ENCODE measurements around the gene ADGRF5. TPM values are rescaled to one million over a fixed set of nuclear protein-coding genes. Genes with fewer than 3 reads are reported as not detected.

Gene ADGRF5
- total and polyA plus RNA-seq, 7 donors, result 1.2 to 15.0 (median 7.3) TPM

DNA sequence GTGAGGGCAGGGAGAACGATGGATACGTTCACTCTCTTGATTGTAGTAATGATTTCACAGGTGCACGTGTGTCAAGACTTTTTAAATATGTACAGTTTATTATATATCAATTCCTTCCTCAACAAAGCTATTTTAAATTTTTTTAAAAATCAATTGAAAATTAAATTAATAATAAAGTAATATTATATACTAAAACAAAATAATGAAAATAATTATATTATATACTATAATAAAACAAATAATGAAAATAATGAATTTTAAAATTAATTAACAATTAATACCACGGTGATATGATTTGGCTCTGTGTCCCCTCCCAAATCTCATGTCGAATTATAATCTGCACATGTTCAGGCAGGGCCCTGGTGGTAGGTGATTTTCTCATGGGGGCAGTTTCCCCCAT lies 42.7 kb downstream of the ADGRF5 start:
- DNase-seq, result no peak
- Histone ChIP-seq H3K4me1 (no peaks in the 10 kb centered on the region), H3K36me3 (no peaks in the 10 kb centered on the region), H3K27me3 (no peaks in the 10 kb centered on the region), H3K27ac (no peak overlapping the region), H3K4me3 (no peak overlapping the region), H3K9me3 (no peaks in the 10 kb centered on the region)
- intact Hi-C loops (cut with DNase I), result no loop called here
- TF ChIP-seq POLR2AphosphoS5 (IDR thresholded peaks at IDR 0.05), result no peak
- WGBS, 2 donors, result 86 to 94% methylated on average over 5 of the region's 5 CpGs

DNA sequence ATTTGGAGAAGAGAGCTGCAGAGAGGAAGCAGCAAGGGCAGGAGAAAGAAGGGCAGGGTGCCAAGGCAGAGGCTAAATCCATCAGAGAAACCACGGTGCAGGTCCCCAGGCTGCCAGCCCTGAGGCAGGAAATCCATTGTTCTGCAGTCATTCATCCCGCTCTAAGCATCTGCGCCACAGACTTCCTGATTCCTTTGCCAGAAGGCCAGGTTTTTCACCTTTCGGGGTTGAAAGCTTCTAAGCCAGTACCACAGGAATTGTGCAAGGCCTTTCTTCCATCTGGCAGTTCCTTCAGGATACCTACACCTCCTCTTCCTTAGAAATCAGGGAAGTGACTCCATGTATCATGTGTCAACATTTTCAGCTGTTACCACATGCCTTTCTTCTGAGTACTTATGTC lies 45.6 kb downstream of the ADGRF5 start:
- Histone ChIP-seq H3K9me3 (no peaks in the 10 kb centered on the region), H3K4me3 (no peak overlapping the region), H3K27ac (no peak overlapping the region), H3K4me1 (no peaks in the 10 kb centered on the region), H3K27me3 (no peaks in the 10 kb centered on the region), H3K36me3 (no peaks in the 10 kb centered on the region)
- no peak for DNase-seq
- intact Hi-C loops (cut with DNase I), result no loop called here
- TF ChIP-seq, protein P1, sequence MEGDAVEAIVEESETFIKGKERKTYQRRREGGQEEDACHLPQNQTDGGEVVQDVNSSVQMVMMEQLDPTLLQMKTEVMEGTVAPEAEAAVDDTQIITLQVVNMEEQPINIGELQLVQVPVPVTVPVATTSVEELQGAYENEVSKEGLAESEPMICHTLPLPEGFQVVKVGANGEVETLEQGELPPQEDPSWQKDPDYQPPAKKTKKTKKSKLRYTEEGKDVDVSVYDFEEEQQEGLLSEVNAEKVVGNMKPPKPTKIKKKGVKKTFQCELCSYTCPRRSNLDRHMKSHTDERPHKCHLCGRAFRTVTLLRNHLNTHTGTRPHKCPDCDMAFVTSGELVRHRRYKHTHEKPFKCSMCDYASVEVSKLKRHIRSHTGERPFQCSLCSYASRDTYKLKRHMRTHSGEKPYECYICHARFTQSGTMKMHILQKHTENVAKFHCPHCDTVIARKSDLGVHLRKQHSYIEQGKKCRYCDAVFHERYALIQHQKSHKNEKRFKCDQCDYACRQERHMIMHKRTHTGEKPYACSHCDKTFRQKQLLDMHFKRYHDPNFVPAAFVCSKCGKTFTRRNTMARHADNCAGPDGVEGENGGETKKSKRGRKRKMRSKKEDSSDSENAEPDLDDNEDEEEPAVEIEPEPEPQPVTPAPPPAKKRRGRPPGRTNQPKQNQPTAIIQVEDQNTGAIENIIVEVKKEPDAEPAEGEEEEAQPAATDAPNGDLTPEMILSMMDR (IDR thresholded peaks at IDR 0.05), result no peak
- TF ChIP-seq EP300 (IDR thresholded peaks at IDR 0.05), result no peak
- no peak for TF ChIP-seq POLR2AphosphoS5 (IDR thresholded peaks at IDR 0.05)
- WGBS, 2 donors, result 22 to 27% methylated on average over 4 of the region's 4 CpGs

DNA sequence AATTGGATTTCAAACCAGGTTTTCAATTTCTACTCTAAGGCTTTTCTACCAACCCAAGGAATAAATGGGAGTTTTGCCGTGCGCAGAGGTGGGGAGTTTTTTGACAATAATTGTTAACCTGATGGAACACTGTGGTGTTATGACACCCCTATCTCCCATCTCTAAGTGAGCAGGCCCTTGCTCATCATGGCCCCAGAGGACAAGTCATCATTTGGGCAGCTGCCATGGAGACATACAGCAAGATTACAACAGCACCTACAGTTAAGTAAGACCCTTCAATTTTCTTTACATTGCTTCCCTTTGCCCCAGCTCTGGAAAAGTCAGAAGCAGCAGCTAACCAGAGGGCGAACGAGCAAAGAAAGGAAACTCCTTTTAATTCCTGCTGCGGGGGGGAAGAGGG lies 54.3 kb downstream of the ADGRF5 start:
- 78 to 88% methylated on average over 5 of the region's 5 CpGs for WGBS, 2 donors
- Histone ChIP-seq H3K27ac (no peak overlapping the region), H3K27me3 (peaks cover 0 to 5% (median 0%) of the 10 kb centered on the region in 3 donors), H3K4me1 (no peaks in the 10 kb centered on the region), H3K9me3 (no peaks in the 10 kb centered on the region), H3K36me3 (no peaks in the 10 kb centered on the region), H3K4me3 (no peak overlapping the region)
- TF ChIP-seq, protein P1 (IDR thresholded peaks at IDR 0.05), result no peak
- TF ChIP-seq POLR2AphosphoS5 (IDR thresholded peaks at IDR 0.05) (no peak), POLR2A (IDR thresholded peaks at IDR 0.05) (no peak), EP300 (IDR thresholded peaks at IDR 0.05) (no peak)
- intact Hi-C loops (cut with DNase I), result no loop called here
- no peak for DNase-seq

DNA sequence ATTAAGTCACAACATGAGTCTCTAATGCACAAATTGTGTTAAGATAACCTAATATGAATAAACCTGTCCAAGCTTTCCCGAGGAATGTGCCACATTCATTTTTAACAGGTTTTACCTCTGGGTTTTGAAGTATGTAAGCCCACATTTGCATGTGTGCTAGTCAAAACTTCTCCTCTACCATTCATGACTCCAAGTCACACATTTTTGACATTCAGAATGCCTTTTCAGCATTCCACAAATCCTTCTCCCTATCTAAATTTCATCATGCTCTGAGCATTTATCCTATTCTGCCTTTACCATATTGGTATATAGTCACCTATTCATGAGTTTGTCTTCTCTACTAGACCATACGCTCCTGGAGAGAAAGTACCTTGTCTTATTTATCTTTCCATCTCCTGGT lies 56.5 kb downstream of the ADGRF5 start:
- H3K4me1 ChIP-seq, result no peaks in the 10 kb centered on the region
- TF ChIP-seq, protein P1 (IDR thresholded peaks at IDR 0.05), result no peak
- no peak for TF ChIP-seq POLR2A (IDR thresholded peaks at IDR 0.05)
- TF ChIP-seq EP300 (IDR thresholded peaks at IDR 0.05), result no peak
- TF ChIP-seq POLR2AphosphoS5 (IDR thresholded peaks at IDR 0.05), result no peak
- intact Hi-C loops (cut with DNase I), result no loop called here
- WGBS, 2 donors, result 89 to 94% methylated on average over 2 of the region's 2 CpGs
- H3K27me3 ChIP-seq, result peaks cover 0 to 5% (median 0%) of the 10 kb centered on the region in 3 donors
- H3K27ac ChIP-seq, result no peak overlapping the region
- H3K9me3 ChIP-seq, result no peaks in the 10 kb centered on the region
- DNase-seq, result no peak
- no peak overlapping the region for H3K4me3 ChIP-seq
- H3K36me3 ChIP-seq, result no peaks in the 10 kb centered on the region

DNA sequence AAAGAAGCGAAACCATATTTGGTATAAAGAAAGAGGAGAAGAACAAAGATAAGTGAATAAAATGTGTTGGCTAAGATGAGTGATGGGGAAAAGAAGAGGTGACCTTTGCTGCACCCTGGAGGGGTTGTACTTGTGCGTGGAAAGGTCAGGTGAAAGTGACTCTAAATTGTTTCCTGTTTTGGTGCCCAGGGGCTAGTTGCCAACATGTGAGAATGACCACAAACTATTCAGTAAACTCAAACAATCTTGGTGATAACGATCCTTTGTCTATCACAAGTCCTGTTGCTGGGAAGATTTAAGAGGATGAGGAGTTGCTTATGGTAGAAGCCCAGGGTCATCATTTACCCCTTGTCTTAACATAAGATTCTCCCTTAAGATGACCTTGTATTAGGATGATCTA lies 57.9 kb downstream of the ADGRF5 start:
- Histone ChIP-seq H3K27ac (no peak overlapping the region), H3K36me3 (no peaks in the 10 kb centered on the region), H3K4me3 (no peak overlapping the region), H3K9me3 (no peaks in the 10 kb centered on the region), H3K27me3 (peaks cover 0 to 5% (median 0%) of the 10 kb centered on the region in 3 donors), H3K4me1 (no peaks in the 10 kb centered on the region)
- 79 to 85% methylated on average over 3 of the region's 3 CpGs for WGBS, 2 donors
- TF ChIP-seq POLR2AphosphoS5 (IDR thresholded peaks at IDR 0.05), result no peak
- TF ChIP-seq, protein P1 (IDR thresholded peaks at IDR 0.05), result no peak
- no peak for TF ChIP-seq POLR2A (IDR thresholded peaks at IDR 0.05)
- TF ChIP-seq EP300 (IDR thresholded peaks at IDR 0.05), result no peak
- DNase-seq, result no peak
- intact Hi-C loops (cut with DNase I), result no loop called here

Data from sigmoid colon (tissue), 7 donors.